ENCODE measurements around the gene PPFIA2.
"Not testable (repeated sequence)": the region's sequence is repeated elsewhere in the genome, so short reads cannot be mapped to it uniquely, and the experiment has no call there.

The PPFIA2 gene

GRCh38 chr12:81668475-81668874 lies 90.7 kb downstream of the PPFIA2 start:
- DNase-seq (ENCODE audit: low read depth in 2 of 2) = peak in 1 of 2 donors; percentile 24

GRCh38 chr12:81659310-81659709 lies 99.8 kb downstream of the PPFIA2 start:
- DNase-seq (ENCODE audit: low read depth in 2 of 2) = not testable (repeated sequence)

GRCh38 chr12:81644503-81644902 lies 114.6 kb downstream of the PPFIA2 start:
- DNase-seq (ENCODE audit: low read depth in 2 of 2) = no peak

GRCh38 chr12:81639196-81639595 lies 120.0 kb downstream of the PPFIA2 start:
- DNase-seq (ENCODE audit: low read depth in 2 of 2) = no peak

GRCh38 chr12:81633127-81633526 lies 126.0 kb downstream of the PPFIA2 start:
- DNase-seq (ENCODE audit: low read depth in 2 of 2) = no peak

- DNase-seq (ENCODE audit: low read depth in 2 of 2) = no peak
Observed at GRCh38 chr12:81627336-81628189, 131.6 kb downstream of the PPFIA2 start.

- DNase-seq (ENCODE audit: low read depth in 2 of 2) = no peak
Observed at GRCh38 chr12:81626406-81626805, 132.7 kb downstream of the PPFIA2 start.

- DNase-seq (ENCODE audit: low read depth in 2 of 2) = no peak
Observed at GRCh38 chr12:81617915-81618314, 141.2 kb downstream of the PPFIA2 start.

GRCh38 chr12:81615026-81615588 lies 144.0 kb downstream of the PPFIA2 start:
- DNase-seq (ENCODE audit: low read depth in 2 of 2) = no peak

GRCh38 chr12:81610955-81611889 lies 147.9 kb downstream of the PPFIA2 start:
- no peak for DNase-seq (ENCODE audit: low read depth in 2 of 2)

- no peak for DNase-seq (ENCODE audit: low read depth in 2 of 2)
Observed at GRCh38 chr12:81597928-81598604, 161.1 kb downstream of the PPFIA2 start.

GRCh38 chr12:81596558-81596957 lies 162.6 kb downstream of the PPFIA2 start:
- no peak for DNase-seq (ENCODE audit: low read depth in 2 of 2)

- no peak for DNase-seq (ENCODE audit: low read depth in 2 of 2)
Observed at GRCh38 chr12:81591256-81591655, 167.9 kb downstream of the PPFIA2 start.

- not testable (repeated sequence) for DNase-seq (ENCODE audit: low read depth in 2 of 2)
Observed at GRCh38 chr12:81590703-81591102, 168.4 kb downstream of the PPFIA2 start.

GRCh38 chr12:81588235-81589008 lies 170.7 kb downstream of the PPFIA2 start:
- DNase-seq (ENCODE audit: low read depth in 2 of 2) = no peak

GRCh38 chr12:81585787-81586186 lies 173.4 kb downstream of the PPFIA2 start:
- no peak for DNase-seq (ENCODE audit: low read depth in 2 of 2)

GRCh38 chr12:81573228-81573627 lies 185.9 kb downstream of the PPFIA2 start:
- no peak for DNase-seq (ENCODE audit: low read depth in 2 of 2)

- no peak for DNase-seq (ENCODE audit: low read depth in 2 of 2)
Observed at GRCh38 chr12:81572411-81572810, 186.7 kb downstream of the PPFIA2 start.

GRCh38 chr12:81570234-81570633 lies 188.9 kb downstream of the PPFIA2 start:
- DNase-seq (ENCODE audit: low read depth in 2 of 2) = no peak

GRCh38 chr12:81564237-81564636 lies 194.9 kb downstream of the PPFIA2 start:
- no peak for DNase-seq (ENCODE audit: low read depth in 2 of 2)

- no peak for DNase-seq (ENCODE audit: low read depth in 2 of 2)
Observed at GRCh38 chr12:81558031-81558430, 201.1 kb downstream of the PPFIA2 start.

Measured in stimulated activated CD8-positive, alpha-beta memory T cell treated with anti-CD3 and anti-CD28 coated beads, Interleukin-15, amount 100 ng/mL, for 48 hours (primary cell).